Non-pigmented ciliary epithelial cell (primary cell): ENCODE measurements around the gene ISOC2.

Experiments used
- DNase-seq: peaks from one replicate; pipeline ENCODE4 v3.0.0-alpha.2; 2010; ENCODE audit warnings: low read depth

The ISOC2 gene

GRCh38 chr19:55477905-55478304 lies 16.5 kb upstream of the ISOC2 start:
- DNase-seq = no peak

GRCh38 chr19:55476100-55476775 lies 14.8 kb upstream of the ISOC2 start, which contains the start of gene ZNF628:
TSS of gene ZNF628 (plus strand) at chr19:55476617. CDS start at chr19:55479911, 3,294 bp downstream.
- peak; percentile 88 for DNase-seq

- no peak for DNase-seq
These were observed 13.1 kb upstream of the ISOC2 start for GRCh38 chr19:55474269-55475265.

DNA sequence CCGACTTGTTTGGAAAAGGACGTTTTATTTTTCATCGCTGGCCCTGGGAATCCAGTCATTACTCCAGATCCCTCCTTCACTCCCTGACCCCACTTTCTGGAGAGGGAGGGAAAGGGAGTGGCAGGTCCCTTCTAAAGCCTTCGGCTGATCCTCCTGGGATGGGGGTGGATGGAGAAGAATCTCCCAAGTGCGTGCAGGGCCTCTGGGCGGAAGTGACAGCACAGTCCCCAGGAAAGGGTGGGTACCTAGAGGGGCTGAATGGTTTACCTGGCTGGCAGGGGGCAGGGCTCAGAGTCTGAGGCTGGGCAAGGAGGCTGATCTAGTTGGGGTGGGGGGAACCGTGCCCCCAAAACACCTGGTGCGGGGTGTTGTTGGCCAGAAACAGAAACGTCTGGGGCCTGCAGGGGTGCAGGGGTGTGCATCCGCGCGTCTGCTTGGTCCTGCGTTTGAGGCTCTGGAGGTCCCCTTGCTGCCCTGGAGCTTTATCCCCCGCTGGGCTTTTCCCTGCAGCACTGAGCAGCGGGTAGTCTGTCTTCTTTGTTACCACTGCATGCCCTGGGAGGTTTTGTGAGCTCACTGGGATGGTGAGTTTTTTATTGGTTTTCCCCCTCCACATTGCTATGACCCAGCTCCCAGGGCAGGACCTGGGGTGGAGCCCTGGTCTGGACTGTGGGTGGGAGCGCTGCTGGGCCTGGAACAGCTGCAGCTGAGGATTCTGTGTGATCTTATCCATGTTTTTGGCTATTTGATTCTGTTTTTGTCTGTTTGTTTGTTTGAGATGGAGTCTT lies 12.0 kb upstream of the ISOC2 start:
- DNase-seq = no peak

DNA sequence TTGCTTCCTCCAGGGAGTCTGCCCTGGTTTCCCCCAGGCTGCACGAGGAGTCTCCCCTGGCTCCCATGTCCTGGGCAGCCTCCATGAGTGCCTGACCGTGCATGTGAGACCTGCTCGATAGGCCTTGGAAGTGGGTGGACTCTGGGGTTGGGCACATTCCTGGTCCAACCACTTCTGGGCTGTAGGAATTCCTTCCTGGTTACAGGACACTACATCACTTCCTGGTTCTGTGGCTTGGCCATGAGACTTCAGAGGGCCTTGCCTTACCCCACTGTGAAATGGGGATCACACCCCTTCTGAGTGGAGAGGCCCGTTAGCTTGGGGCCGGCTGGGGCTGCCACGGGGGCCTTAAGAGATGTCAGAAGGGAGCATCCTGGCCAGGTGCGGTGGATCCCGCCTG lies 11.0 kb upstream of the ISOC2 start:
- DNase-seq = no peak

GRCh38 chr19:55471266-55471665 lies 9.8 kb upstream of the ISOC2 start:
- no peak for DNase-seq

- no peak for DNase-seq
These were observed 6.6 kb upstream of the ISOC2 start for GRCh38 chr19:55468054-55468393.

DNA sequence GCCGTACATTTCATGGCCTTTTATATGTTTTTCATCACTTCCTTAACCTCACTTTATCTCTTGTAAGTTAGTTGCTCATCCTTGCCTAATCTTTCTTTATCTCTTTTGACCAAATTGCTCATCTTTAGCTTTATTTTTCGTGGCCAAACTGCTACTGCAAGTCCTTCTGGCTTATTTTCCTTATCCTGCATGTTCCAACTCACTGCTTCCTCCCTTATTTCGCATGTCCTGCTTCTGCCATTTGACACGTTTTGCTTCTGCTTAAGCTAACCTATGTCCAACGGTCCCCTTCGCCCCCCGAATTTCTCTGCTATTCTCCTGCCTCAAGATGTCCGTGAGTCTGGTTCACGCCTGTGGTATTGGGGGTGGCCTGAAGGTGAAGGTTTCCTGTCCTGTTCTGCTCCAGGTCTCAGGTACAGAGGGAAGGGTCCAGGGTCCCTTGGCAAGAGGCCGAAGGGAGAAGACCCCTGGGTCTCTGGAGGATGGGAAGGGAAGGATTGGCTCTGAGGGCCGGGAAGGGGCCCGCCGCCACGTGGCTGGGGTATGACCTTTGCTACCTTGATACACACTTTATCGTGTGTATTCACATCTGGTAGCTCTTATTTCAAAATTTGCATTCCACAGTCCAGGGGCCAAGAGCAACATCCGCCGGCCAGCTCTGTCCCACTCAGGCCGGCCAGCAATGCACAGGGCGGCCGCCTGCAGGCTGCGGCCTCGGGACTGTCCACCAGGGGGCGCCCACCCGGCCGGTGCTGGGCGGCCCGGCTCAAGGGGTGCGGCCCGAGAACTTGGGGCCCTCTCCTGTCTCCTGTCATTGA lies 6.0 kb upstream of the ISOC2 start:
- no peak for DNase-seq

GRCh38 chr19:55466241-55466614 lies 4.8 kb upstream of the ISOC2 start:
- no peak for DNase-seq

DNA sequence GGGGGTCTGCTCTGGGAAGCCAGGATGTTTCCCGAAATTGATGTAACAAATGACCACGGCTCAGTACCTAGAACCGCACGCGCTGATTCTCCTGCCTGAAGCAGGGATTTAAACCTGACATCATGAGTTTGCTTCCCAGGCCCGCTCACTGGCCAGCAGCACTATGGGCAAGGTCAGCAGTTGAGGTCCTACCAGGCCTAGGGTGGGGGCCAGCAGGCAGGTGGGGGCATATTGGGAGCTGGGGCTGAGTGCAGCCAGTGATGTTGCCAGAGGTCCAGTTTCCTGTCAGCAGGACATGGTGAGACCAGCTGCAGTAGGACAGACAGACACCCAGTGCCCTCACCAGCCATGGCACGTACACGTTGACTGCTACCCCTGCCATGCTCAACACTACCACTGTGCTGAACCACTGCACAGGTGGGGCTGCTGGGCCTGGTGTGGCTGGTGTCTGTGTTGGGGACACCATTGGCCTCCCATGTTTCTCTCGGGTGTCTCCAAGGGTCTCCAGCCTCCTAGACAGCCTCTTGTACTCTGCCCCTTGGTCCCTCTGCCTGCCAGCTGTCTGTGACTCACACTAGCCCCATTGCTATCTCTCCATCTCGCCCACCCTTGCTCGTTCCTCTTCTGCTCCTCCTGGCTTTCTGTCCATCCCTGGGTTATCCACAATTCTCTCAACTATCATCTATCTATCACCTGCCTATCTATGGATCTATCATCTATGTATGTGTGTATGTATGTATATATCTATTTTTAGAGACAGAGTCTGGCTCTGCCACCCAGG lies 4.2 kb upstream of the ISOC2 start:
- no peak for DNase-seq

GRCh38 chr19:55464662-55465054 lies 3.2 kb upstream of the ISOC2 start, which contains the start of gene C19orf85:
TSS of gene C19orf85 (minus strand) at chr19:55464751. CDS start at chr19:55464554, 197 bp downstream.
- no peak for DNase-seq

DNA sequence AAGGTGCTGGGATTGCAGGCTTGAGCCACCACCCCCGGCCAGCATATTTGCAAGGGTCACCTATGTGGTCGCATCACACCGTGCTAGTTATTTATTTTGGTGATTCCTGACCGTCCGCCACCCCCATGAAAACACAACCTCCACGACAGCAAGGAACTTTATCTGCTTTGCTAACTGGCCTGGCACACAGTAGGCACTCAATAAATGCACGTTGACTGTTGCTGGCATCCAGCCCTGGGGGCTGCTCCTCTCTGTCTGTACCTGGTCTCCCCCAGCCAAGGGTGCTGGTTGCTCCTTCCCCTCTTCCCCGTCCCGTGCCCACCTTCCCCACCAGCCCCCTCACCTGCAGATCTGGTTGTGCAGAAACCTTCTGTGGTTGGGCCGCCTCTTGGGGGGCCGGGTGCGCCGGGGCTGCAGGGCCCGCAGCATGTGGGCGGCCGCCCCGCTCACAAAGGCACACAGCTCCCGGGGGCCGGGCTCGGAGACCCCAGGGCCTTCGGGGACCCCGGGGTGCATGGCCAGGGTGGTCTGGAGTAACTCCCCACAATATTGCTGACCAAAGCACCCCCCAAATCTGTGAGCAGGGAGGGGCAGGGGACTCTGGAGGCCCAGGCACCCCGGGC lies 2.7 kb upstream of the ISOC2 start:
- DNase-seq = no peak

- DNase-seq = no peak
These were observed 2.2 kb upstream of the ISOC2 start for GRCh38 chr19:55463583-55464031.

GRCh38 chr19:55462722-55463121 lies 1.3 kb upstream of the ISOC2 start:
- no peak for DNase-seq

GRCh38 chr19:55461974-55462626 lies 658 bp upstream of the ISOC2 start:
- no peak for DNase-seq

GRCh38 chr19:55460670-55461258 lies 678 bp downstream of the ISOC2 start:
- DNase-seq = no peak

DNA sequence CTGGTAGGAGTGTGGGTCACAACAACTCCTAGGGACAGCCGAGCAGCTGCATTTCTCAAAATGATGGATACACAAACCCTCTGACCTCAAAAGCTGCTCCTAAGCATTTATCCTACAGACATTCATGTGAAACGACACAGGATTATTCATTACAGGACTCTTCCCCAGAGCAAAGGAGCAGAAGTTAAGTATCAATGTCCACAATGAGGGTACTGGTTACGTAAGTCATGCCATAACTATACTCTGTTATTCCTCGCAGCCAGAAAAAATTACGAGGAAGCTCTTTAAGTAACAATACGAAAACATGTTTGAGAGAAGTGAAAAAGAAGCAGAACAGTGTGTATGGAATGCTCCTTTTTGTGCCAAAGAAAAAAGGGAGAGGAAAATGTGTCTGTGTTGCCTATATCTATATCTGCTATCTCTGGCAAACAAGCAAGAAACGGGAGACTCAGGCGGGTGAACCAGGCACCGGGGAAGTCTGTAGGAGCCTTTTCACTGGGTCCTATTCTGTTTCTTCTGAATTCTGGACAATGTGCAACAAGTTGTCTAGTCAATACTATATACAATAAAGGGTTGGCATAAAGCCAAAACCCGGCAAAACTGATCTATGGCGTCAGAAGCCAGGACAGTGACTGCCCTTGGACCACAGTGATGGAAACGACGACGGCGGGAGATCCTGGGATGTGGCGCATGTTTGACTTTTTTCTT lies 1.3 kb downstream of the ISOC2 start:
- no peak for DNase-seq

DNA sequence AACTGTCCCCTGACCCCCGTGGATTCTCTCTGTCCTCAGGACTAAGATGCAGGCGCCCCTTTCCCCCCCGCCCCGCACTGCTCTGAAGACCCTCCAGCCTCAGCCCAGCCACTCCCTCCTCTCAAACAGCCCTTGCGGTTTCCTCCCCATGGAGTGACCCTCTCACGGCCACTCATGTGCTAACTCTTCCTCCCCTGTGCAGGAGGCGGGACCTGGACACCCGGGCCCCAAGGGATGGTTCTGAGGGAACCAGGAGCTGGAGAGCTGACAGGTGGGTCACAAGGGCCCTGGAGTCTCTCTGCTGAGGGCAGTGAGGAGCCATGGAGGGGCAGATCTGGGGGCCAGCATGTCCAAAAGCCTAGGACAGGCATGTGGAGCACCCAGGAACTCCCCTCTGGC lies 1.9 kb downstream of the ISOC2 start:
- DNase-seq = no peak
